ENCODE results near the gene TMEM63A.

Gene TMEM63A

GRCh38 chr1:225870911-225871310 is 11.3 kb downstream of the TMEM63A start:
- Histone ChIP-seq H3K9me2 (replicated peaks; ENCODE audit: insufficient read depth, low read length) (no peaks in the 10 kb centered on the region), H3F3A (ENCODE audit: insufficient read depth) (no peaks in the 10 kb centered on the region), H3K4me2 (ENCODE audit: low read depth, low read length, poor library complexity, severe bottlenecking) (no peak overlapping the region), H3K27ac (ENCODE audit: low read depth, low read length) (no peak overlapping the region), H4K20me1 (ENCODE audit: low read depth, low read length) (no peaks in the 10 kb centered on the region), H3K27me3 (ENCODE audit: low read length) (no peaks in the 10 kb centered on the region), H2AFZ (ENCODE audit: low read depth, low read length, severe bottlenecking) (no peak overlapping the region), H3K9ac (ENCODE audit: low read length) (no peak overlapping the region), H3K36me3 (ENCODE audit: low read length) (no peaks in the 10 kb centered on the region), H3K79me2 (ENCODE audit: insufficient read depth, low read length) (no peaks in the 10 kb centered on the region), H3K9me3 (ENCODE audit: insufficient read depth, low read length) (no peaks in the 10 kb centered on the region), H3K4me3 (ENCODE audit: insufficient read depth, low read length, poor library complexity, severe bottlenecking) (no peak overlapping the region)
- TF ChIP-seq CTCF (IDR thresholded peaks at IDR 0.05; ENCODE audit: insufficient read depth, low read length, poor library complexity, severe bottlenecking), result no peak
- no peak for TF ChIP-seq EZH2phosphoT487 (conservative IDR thresholded peaks at IDR 0.05; ENCODE audit: low read length)

GRCh38 chr1:225868631-225869330 is 13.4 kb downstream of the TMEM63A start:
- no peak overlapping the region for H2AFZ ChIP-seq (ENCODE audit: low read depth, low read length, severe bottlenecking)
- no peaks in the 10 kb centered on the region for H3F3A ChIP-seq (ENCODE audit: insufficient read depth)
- H3K9me3 ChIP-seq (ENCODE audit: insufficient read depth, low read length), result no peaks in the 10 kb centered on the region
- TF ChIP-seq CTCF (IDR thresholded peaks at IDR 0.05; ENCODE audit: insufficient read depth, low read length, poor library complexity, severe bottlenecking) (no peak), EZH2phosphoT487 (conservative IDR thresholded peaks at IDR 0.05; ENCODE audit: low read length) (no peak)
- no peak overlapping the region for H3K4me3 ChIP-seq (ENCODE audit: insufficient read depth, low read length, poor library complexity, severe bottlenecking)
- H3K9me2 ChIP-seq (replicated peaks; ENCODE audit: insufficient read depth, low read length), result no peaks in the 10 kb centered on the region
- no peaks in the 10 kb centered on the region for H3K79me2 ChIP-seq (ENCODE audit: insufficient read depth, low read length)
- H3K27ac ChIP-seq (ENCODE audit: low read depth, low read length), result no peak overlapping the region
- no peaks in the 10 kb centered on the region for H3K36me3 ChIP-seq (ENCODE audit: low read length)
- H3K27me3 ChIP-seq (ENCODE audit: low read length), result no peaks in the 10 kb centered on the region
- no peaks in the 10 kb centered on the region for H4K20me1 ChIP-seq (ENCODE audit: low read depth, low read length)
- H3K4me2 ChIP-seq (ENCODE audit: low read depth, low read length, poor library complexity, severe bottlenecking), result no peak overlapping the region
- H3K9ac ChIP-seq (ENCODE audit: low read length), result no peak overlapping the region

- no peaks in the 10 kb centered on the region for H3K27me3 ChIP-seq (ENCODE audit: low read length)
- no peak overlapping the region for H3K27ac ChIP-seq (ENCODE audit: low read depth, low read length)
- H2AFZ ChIP-seq (ENCODE audit: low read depth, low read length, severe bottlenecking), result no peak overlapping the region
- H3F3A ChIP-seq (ENCODE audit: insufficient read depth), result no peaks in the 10 kb centered on the region
- H3K36me3 ChIP-seq (ENCODE audit: low read length), result no peaks in the 10 kb centered on the region
- no peaks in the 10 kb centered on the region for H4K20me1 ChIP-seq (ENCODE audit: low read depth, low read length)
- no peak overlapping the region for H3K9ac ChIP-seq (ENCODE audit: low read length)
- no peak overlapping the region for H3K4me2 ChIP-seq (ENCODE audit: low read depth, low read length, poor library complexity, severe bottlenecking)
- no peaks in the 10 kb centered on the region for H3K79me2 ChIP-seq (ENCODE audit: insufficient read depth, low read length)
- no peaks in the 10 kb centered on the region for H3K9me2 ChIP-seq (replicated peaks; ENCODE audit: insufficient read depth, low read length)
- no peak overlapping the region for H3K4me3 ChIP-seq (ENCODE audit: insufficient read depth, low read length, poor library complexity, severe bottlenecking)
- no peaks in the 10 kb centered on the region for H3K9me3 ChIP-seq (ENCODE audit: insufficient read depth, low read length)
- TF ChIP-seq CTCF (IDR thresholded peaks at IDR 0.05; ENCODE audit: insufficient read depth, low read length, poor library complexity, severe bottlenecking), result no peak
Observed at GRCh38 chr1:225866981-225867380, 15.2 kb downstream of the TMEM63A start.

All from SU-DHL-6 (cell line).